Hepatic stellate cell (primary cell): ENCODE measurements around the gene PIK3CD.
"Not testable (repeated sequence)": the region's sequence is repeated elsewhere in the genome, so short reads cannot be mapped to it uniquely, and the experiment has no call there.

ENCODE experiments used
- DNase-seq: peaks from one replicate; pipeline ENCODE4 v3.0.0; 2011; ENCODE audit warnings: low spot score

Gene PIK3CD

GRCh38 chr1:9654834-9655723, 3.5 kb downstream of the PIK3CD start:
- no peak for DNase-seq

GRCh38 chr1:9655836-9656235, 4.3 kb downstream of the PIK3CD start:
- DNase-seq: no peak

GRCh38 chr1:9657521-9658032, 6.0 kb downstream of the PIK3CD start:
- DNase-seq: no peak

GRCh38 chr1:9658199-9658598, 6.7 kb downstream of the PIK3CD start:
- DNase-seq: no peak

GRCh38 chr1:9659328-9659727, 7.8 kb downstream of the PIK3CD start:
- DNase-seq: peak; percentile 40

GRCh38 chr1:9663257-9663656, 11.7 kb downstream of the PIK3CD start:
- DNase-seq: no peak

- DNase-seq: no peak
Observed at GRCh38 chr1:9665193-9665592, 13.7 kb downstream of the PIK3CD start.

GRCh38 chr1:9668080-9668479, 16.5 kb downstream of the PIK3CD start:
- DNase-seq: no peak

- no peak for DNase-seq
Observed at GRCh38 chr1:9670085-9670484, 18.6 kb downstream of the PIK3CD start.

GRCh38 chr1:9671377-9672140, 20.0 kb downstream of the PIK3CD start:
- DNase-seq: no peak

GRCh38 chr1:9672444-9672843, 20.9 kb downstream of the PIK3CD start:
- no peak for DNase-seq

- no peak for DNase-seq
Observed at GRCh38 chr1:9675393-9675792, 23.9 kb downstream of the PIK3CD start.

- DNase-seq: not testable (repeated sequence)
Observed at GRCh38 chr1:9676128-9676527, 24.6 kb downstream of the PIK3CD start.

- no peak for DNase-seq
Observed at GRCh38 chr1:9676815-9677393, 25.4 kb downstream of the PIK3CD start.

GRCh38 chr1:9680091-9680490, 28.6 kb downstream of the PIK3CD start:
- DNase-seq: no peak

- DNase-seq: no peak
Observed at GRCh38 chr1:9680828-9681227, 29.3 kb downstream of the PIK3CD start.

GRCh38 chr1:9684801-9685200, 33.3 kb downstream of the PIK3CD start:
- no peak for DNase-seq

- peak; percentile 51 for DNase-seq
Observed at GRCh38 chr1:9687120-9687873, 35.8 kb downstream of the PIK3CD start.

- peak; percentile 35 for DNase-seq
Observed at GRCh38 chr1:9687874-9688582, 36.5 kb downstream of the PIK3CD start.

- no peak for DNase-seq
Observed at GRCh38 chr1:9688599-9688998, 37.1 kb downstream of the PIK3CD start.

GRCh38 chr1:9689011-9689706, 37.6 kb downstream of the PIK3CD start:
- peak; percentile 75 for DNase-seq
